Neural progenitor cell (in vitro differentiated cells): ENCODE data around the gene LEKR1.

Source experiments
- EZH2 ChIP-seq: fragments of 200-600 bp; sonication (generic); IDR thresholded peaks from 2 replicates; pipeline ENCODE4 v1.6.1; 2017; ENCODE audit warnings: antibody characterized with exemption, mild to moderate bottlenecking, moderate library complexity
- EZH2phosphoT487 ChIP-seq: fragments of 200-600 bp; sonication (generic); IDR thresholded peaks from 2 replicates; pipeline ENCODE4 v1.6.1; 2017; ENCODE audit warnings: antibody characterized with exemption
- TF ChIP-seq, protein P1 (sequence below): fragments of 200-600 bp; sonication (generic); IDR thresholded peaks from 2 replicates; pipeline ENCODE4 v1.5.1; 2017; ENCODE audit warnings: antibody characterized with exemption, mild to moderate bottlenecking

DNA sequence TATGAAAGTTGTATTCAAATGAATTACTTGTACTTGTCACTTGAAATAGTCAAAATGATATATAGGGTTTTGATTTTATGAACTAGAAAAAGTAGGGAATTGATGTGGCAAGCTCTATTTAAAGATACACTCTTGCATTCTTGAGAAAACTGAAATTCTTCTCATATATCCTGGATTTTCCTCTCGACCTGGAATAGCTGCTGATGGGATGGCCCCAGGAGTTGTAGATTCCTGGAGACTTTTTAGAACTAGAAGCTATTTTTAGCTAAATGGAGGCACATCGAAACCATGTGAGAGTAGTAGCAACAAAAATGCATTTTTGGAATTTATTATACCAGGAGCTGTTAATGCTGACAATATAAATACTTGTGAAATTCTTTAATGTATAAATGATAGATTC lies 125.9 kb downstream of the LEKR1 start:
- TF ChIP-seq, protein P1, sequence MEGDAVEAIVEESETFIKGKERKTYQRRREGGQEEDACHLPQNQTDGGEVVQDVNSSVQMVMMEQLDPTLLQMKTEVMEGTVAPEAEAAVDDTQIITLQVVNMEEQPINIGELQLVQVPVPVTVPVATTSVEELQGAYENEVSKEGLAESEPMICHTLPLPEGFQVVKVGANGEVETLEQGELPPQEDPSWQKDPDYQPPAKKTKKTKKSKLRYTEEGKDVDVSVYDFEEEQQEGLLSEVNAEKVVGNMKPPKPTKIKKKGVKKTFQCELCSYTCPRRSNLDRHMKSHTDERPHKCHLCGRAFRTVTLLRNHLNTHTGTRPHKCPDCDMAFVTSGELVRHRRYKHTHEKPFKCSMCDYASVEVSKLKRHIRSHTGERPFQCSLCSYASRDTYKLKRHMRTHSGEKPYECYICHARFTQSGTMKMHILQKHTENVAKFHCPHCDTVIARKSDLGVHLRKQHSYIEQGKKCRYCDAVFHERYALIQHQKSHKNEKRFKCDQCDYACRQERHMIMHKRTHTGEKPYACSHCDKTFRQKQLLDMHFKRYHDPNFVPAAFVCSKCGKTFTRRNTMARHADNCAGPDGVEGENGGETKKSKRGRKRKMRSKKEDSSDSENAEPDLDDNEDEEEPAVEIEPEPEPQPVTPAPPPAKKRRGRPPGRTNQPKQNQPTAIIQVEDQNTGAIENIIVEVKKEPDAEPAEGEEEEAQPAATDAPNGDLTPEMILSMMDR = no peak
- no peak for TF ChIP-seq EZH2phosphoT487
- no peak for TF ChIP-seq EZH2
